ENCODE data around the gene PXDN. TPM values are rescaled to one million over a fixed set of nuclear protein-coding genes. Genes with fewer than 3 reads are reported as not detected.
A peak's percentile ranks its signal among the peaks of the same experiment; 100 is the strongest.

PXDN gene
- total and polyA plus RNA-seq, 2 of the 4 experiments (the other 2 are of a cell fraction), result 153 to 332 TPM

GRCh38 chr2:1739961-1740715 is 4.2 kb downstream of the PXDN start (continued):
- peak; percentile 48; the same call in 1 of the 2 replicates for TF ChIP-seq FOS (IDR thresholded peaks at IDR 0.05; ENCODE audit: low read depth, low read length)
- TF ChIP-seq NFE2L2 (IDR thresholded peaks at IDR 0.05; ENCODE audit: low read depth, low read length), result no peak
- no peak for TF ChIP-seq BHLHE40 (IDR thresholded peaks at IDR 0.05; ENCODE audit: low read depth, low read length)
- no peak for TF ChIP-seq CTCF (conservative IDR thresholded peaks at IDR 0.05; ENCODE audit: low read depth, low read length)
- TF ChIP-seq MXI1 (IDR thresholded peaks at IDR 0.05; ENCODE audit: borderline replicate concordance, low read depth, low read length), result no peak
